ENCODE results near the gene EMILIN1.

Gene EMILIN1

GRCh38 chr2:27053321-27053720 is 25.1 kb upstream of the EMILIN1 start:
- CTCF ChIA-PET, result interaction anchor here (0.6 to 19.5 kb wide), 2 partner anchors 23 to 82 kb away, joined by 3 to 381 read pairs; partner anchors contain the start of genes EMILIN1, KHK and OST4
- peaks cover 1 to 49% (median 40%) of the 10 kb centered on the region in 4 experiments for H3K36me3 ChIP-seq (ENCODE audit: control insufficient read depth in 4 of 4, insufficient read depth in 4 of 4, low read length in 3 of 4)
- H3K9me3 ChIP-seq (ENCODE audit: control extremely low read depth in 1 of 5, control insufficient read depth in 4 of 5, insufficient read depth in 2 of 5, low read depth in 1 of 5, low read length in 4 of 5), result no peaks in the 10 kb centered on the region
- POLR2A ChIA-PET, result interaction anchor here (1.3 kb wide), 1 partner anchor 18 kb away, joined by 5 read pairs; the partner anchor contains the start of gene OST4
- H3K4me3 ChIP-seq (ENCODE audit: control insufficient read depth in 1 of 7, extremely low read depth in 1 of 7, insufficient read depth in 4 of 7, low read depth in 2 of 7, low read length in 6 of 7), result no peak overlapping the region
- DNase-seq, result no peak
- H3K27ac ChIP-seq (ENCODE audit: insufficient read depth in 1 of 2, low read depth in 1 of 2, low read length in 2 of 2, poor library complexity in 1 of 2, severe bottlenecking in 2 of 2), result no peak overlapping the region
- WGBS (ENCODE audit: insufficient coverage), result 93% methylated on average over 11 of the region's 11 CpGs
- peaks cover 2 to 24% (median 21%) of the 10 kb centered on the region in 4 experiments for H3K4me1 ChIP-seq (ENCODE audit: control extremely low read depth in 1 of 4, control insufficient read depth in 4 of 4, insufficient read depth in 4 of 4, low read length in 3 of 4)
- no peaks in the 10 kb centered on the region for H3K27me3 ChIP-seq (replicated peaks in 2 of 5; ENCODE audit: control insufficient read depth in 4 of 5, insufficient read depth in 5 of 5, low read length in 4 of 5)

- Histone ChIP-seq H3K36me3 (ENCODE audit: control insufficient read depth in 4 of 4, insufficient read depth in 4 of 4, low read length in 3 of 4) (peaks cover 2 to 52% (median 43%) of the 10 kb centered on the region in 4 experiments), H3K4me3 (ENCODE audit: control insufficient read depth in 1 of 7, extremely low read depth in 1 of 7, insufficient read depth in 4 of 7, low read depth in 2 of 7, low read length in 6 of 7) (no peak overlapping the region), H3K27me3 (replicated peaks in 2 of 5; ENCODE audit: control insufficient read depth in 4 of 5, insufficient read depth in 5 of 5, low read length in 4 of 5) (no peaks in the 10 kb centered on the region), H3K4me1 (ENCODE audit: control extremely low read depth in 1 of 4, control insufficient read depth in 4 of 4, insufficient read depth in 4 of 4, low read length in 3 of 4) (peaks cover 2 to 24% (median 21%) of the 10 kb centered on the region in 4 experiments), H3K27ac (ENCODE audit: insufficient read depth in 1 of 2, low read depth in 1 of 2, low read length in 2 of 2, poor library complexity in 1 of 2, severe bottlenecking in 2 of 2) (no peak overlapping the region), H3K9me3 (ENCODE audit: control extremely low read depth in 1 of 5, control insufficient read depth in 4 of 5, insufficient read depth in 2 of 5, low read depth in 1 of 5, low read length in 4 of 5) (no peaks in the 10 kb centered on the region)
- DNase-seq, result no peak
- CTCF ChIA-PET, result interaction anchor here (0.6 to 19.5 kb wide), 3 partner anchors 22 to 83 kb away, joined by 3 to 381 read pairs (median 3); partner anchors contain the start of genes EMILIN1, KHK and OST4
- 98% methylated on average over 8 of the region's 8 CpGs for WGBS (ENCODE audit: insufficient coverage)
- POLR2A ChIA-PET, result no interaction called here
These were observed 24.6 kb upstream of the EMILIN1 start for GRCh38 chr2:27053776-27054175.

GRCh38 chr2:27054721-27055120 is 23.7 kb upstream of the EMILIN1 start:
- Histone ChIP-seq H3K4me3 (ENCODE audit: control insufficient read depth in 1 of 7, extremely low read depth in 1 of 7, insufficient read depth in 4 of 7, low read depth in 2 of 7, low read length in 6 of 7) (no peak overlapping the region), H3K4me1 (ENCODE audit: control extremely low read depth in 1 of 4, control insufficient read depth in 4 of 4, insufficient read depth in 4 of 4, low read length in 3 of 4) (peaks cover 2 to 18% (median 14%) of the 10 kb centered on the region in 4 experiments), H3K27ac (ENCODE audit: insufficient read depth in 1 of 2, low read depth in 1 of 2, low read length in 2 of 2, poor library complexity in 1 of 2, severe bottlenecking in 2 of 2) (no peak overlapping the region), H3K27me3 (replicated peaks in 2 of 5; ENCODE audit: control insufficient read depth in 4 of 5, insufficient read depth in 5 of 5, low read length in 4 of 5) (no peaks in the 10 kb centered on the region), H3K9me3 (ENCODE audit: control extremely low read depth in 1 of 5, control insufficient read depth in 4 of 5, insufficient read depth in 2 of 5, low read depth in 1 of 5, low read length in 4 of 5) (no peaks in the 10 kb centered on the region), H3K36me3 (ENCODE audit: control insufficient read depth in 4 of 4, insufficient read depth in 4 of 4, low read length in 3 of 4) (peaks cover 2 to 61% (median 49%) of the 10 kb centered on the region in 4 experiments)
- CTCF ChIA-PET, result interaction anchor here (1.1 to 19.5 kb wide), 3 partner anchors 15 to 78 kb away, joined by 3 to 381 read pairs (median 3); partner anchors contain the start of genes EMILIN1, KHK and OST4
- 98% methylated on average over 8 of the region's 11 CpGs for WGBS (ENCODE audit: insufficient coverage)
- no peak for DNase-seq
- POLR2A ChIA-PET, result no interaction called here

- CTCF ChIA-PET, result interaction anchor here (19.5 kb wide), 1 partner anchor 19 kb away, joined by 381 read pairs; the partner anchor contains the start of genes EMILIN1, KHK and OST4
- Histone ChIP-seq H3K4me1 (ENCODE audit: control extremely low read depth in 1 of 4, control insufficient read depth in 4 of 4, insufficient read depth in 4 of 4, low read length in 3 of 4) (peaks cover 2 to 5% (median 4%) of the 10 kb centered on the region in 4 experiments), H3K4me3 (ENCODE audit: control insufficient read depth in 1 of 7, extremely low read depth in 1 of 7, insufficient read depth in 4 of 7, low read depth in 2 of 7, low read length in 6 of 7) (no peak overlapping the region), H3K9me3 (ENCODE audit: control extremely low read depth in 1 of 5, control insufficient read depth in 4 of 5, insufficient read depth in 2 of 5, low read depth in 1 of 5, low read length in 4 of 5) (no peaks in the 10 kb centered on the region), H3K36me3 (ENCODE audit: control insufficient read depth in 4 of 4, insufficient read depth in 4 of 4, low read length in 3 of 4) (peaks cover 2 to 69% (median 54%) of the 10 kb centered on the region in 4 experiments), H3K27ac (ENCODE audit: insufficient read depth in 1 of 2, low read depth in 1 of 2, low read length in 2 of 2, poor library complexity in 1 of 2, severe bottlenecking in 2 of 2) (no peak overlapping the region), H3K27me3 (replicated peaks in 2 of 5; ENCODE audit: control insufficient read depth in 4 of 5, insufficient read depth in 5 of 5, low read length in 4 of 5) (no peaks in the 10 kb centered on the region)
- DNase-seq, result no peak
- 94% methylated on average over 5 of the region's 6 CpGs for WGBS (ENCODE audit: insufficient coverage)
- POLR2A ChIA-PET, result no interaction called here
These were observed 21.2 kb upstream of the EMILIN1 start for GRCh38 chr2:27057184-27057583.

- H3K4me3 ChIP-seq (ENCODE audit: control insufficient read depth in 1 of 7, extremely low read depth in 1 of 7, insufficient read depth in 4 of 7, low read depth in 2 of 7, low read length in 6 of 7), result no peak overlapping the region
- WGBS (ENCODE audit: insufficient coverage), result 99% methylated on average over 10 of the region's 10 CpGs
- peaks cover 2 to 71% (median 54%) of the 10 kb centered on the region in 4 experiments for H3K36me3 ChIP-seq (ENCODE audit: control insufficient read depth in 4 of 4, insufficient read depth in 4 of 4, low read length in 3 of 4)
- no peaks in the 10 kb centered on the region for H3K4me1 ChIP-seq (ENCODE audit: control extremely low read depth in 1 of 4, control insufficient read depth in 4 of 4, insufficient read depth in 4 of 4, low read length in 3 of 4)
- CTCF ChIA-PET, result interaction anchor here (0.9 to 19.5 kb wide), 2 partner anchors 9 to 18 kb away, joined by 4 to 381 read pairs; partner anchors contain the start of genes EMILIN1, KHK and OST4
- no peaks in the 10 kb centered on the region for H3K27me3 ChIP-seq (replicated peaks in 2 of 5; ENCODE audit: control insufficient read depth in 4 of 5, insufficient read depth in 5 of 5, low read length in 4 of 5)
- no peak overlapping the region for H3K27ac ChIP-seq (ENCODE audit: insufficient read depth in 1 of 2, low read depth in 1 of 2, low read length in 2 of 2, poor library complexity in 1 of 2, severe bottlenecking in 2 of 2)
- no peak for DNase-seq
- H3K9me3 ChIP-seq (ENCODE audit: control extremely low read depth in 1 of 5, control insufficient read depth in 4 of 5, insufficient read depth in 2 of 5, low read depth in 1 of 5, low read length in 4 of 5), result no peaks in the 10 kb centered on the region
- POLR2A ChIA-PET, result interaction anchor here (1.3 kb wide), 1 partner anchor 16 kb away, joined by 4 read pairs; no protein-coding TSS in a partner anchor
These were observed 20.2 kb upstream of the EMILIN1 start for GRCh38 chr2:27058210-27058609.

GRCh38 chr2:27059141-27059820 is 19.1 kb upstream of the EMILIN1 start:
- H3K4me1 ChIP-seq (ENCODE audit: control extremely low read depth in 1 of 4, control insufficient read depth in 4 of 4, insufficient read depth in 4 of 4, low read length in 3 of 4), result no peaks in the 10 kb centered on the region
- ChIA-PET CTCF (interaction anchor here (0.9 to 19.5 kb wide), 4 partner anchors 8 to 26 kb away, joined by 3 to 381 read pairs (median 6); partner anchors contain the start of genes AGBL5, EMILIN1, KHK and OST4), POLR2A (interaction anchor here (1.3 kb wide), 1 partner anchor 15 kb away, joined by 4 read pairs; no protein-coding TSS in a partner anchor)
- 99% methylated on average over 14 of the region's 15 CpGs for WGBS (ENCODE audit: insufficient coverage)
- no peak overlapping the region for H3K27ac ChIP-seq (ENCODE audit: insufficient read depth in 1 of 2, low read depth in 1 of 2, low read length in 2 of 2, poor library complexity in 1 of 2, severe bottlenecking in 2 of 2)
- no peaks in the 10 kb centered on the region for H3K27me3 ChIP-seq (replicated peaks in 2 of 5; ENCODE audit: control insufficient read depth in 4 of 5, insufficient read depth in 5 of 5, low read length in 4 of 5)
- no peak overlapping the region for H3K4me3 ChIP-seq (ENCODE audit: control insufficient read depth in 1 of 7, extremely low read depth in 1 of 7, insufficient read depth in 4 of 7, low read depth in 2 of 7, low read length in 6 of 7)
- no peak for DNase-seq
- H3K36me3 ChIP-seq (ENCODE audit: control insufficient read depth in 4 of 4, insufficient read depth in 4 of 4, low read length in 3 of 4), result peaks cover 4 to 61% (median 45%) of the 10 kb centered on the region in 4 experiments
- H3K9me3 ChIP-seq (ENCODE audit: control extremely low read depth in 1 of 5, control insufficient read depth in 4 of 5, insufficient read depth in 2 of 5, low read depth in 1 of 5, low read length in 4 of 5), result no peaks in the 10 kb centered on the region

- ChIA-PET CTCF (interaction anchor here (1.2 to 19.5 kb wide), 4 partner anchors 9 to 27 kb away, joined by 3 to 381 read pairs (median 6); partner anchors contain the start of genes AGBL5, EMILIN1, KHK and OST4), POLR2A (no interaction called here)
- H3K9me3 ChIP-seq (ENCODE audit: control extremely low read depth in 1 of 5, control insufficient read depth in 4 of 5, insufficient read depth in 2 of 5, low read depth in 1 of 5, low read length in 4 of 5), result no peaks in the 10 kb centered on the region
- H3K36me3 ChIP-seq (ENCODE audit: control insufficient read depth in 4 of 4, insufficient read depth in 4 of 4, low read length in 3 of 4), result peaks cover 6 to 56% (median 38%) of the 10 kb centered on the region in 4 experiments
- no peak for DNase-seq
- no peak overlapping the region for H3K4me3 ChIP-seq (ENCODE audit: control insufficient read depth in 1 of 7, extremely low read depth in 1 of 7, insufficient read depth in 4 of 7, low read depth in 2 of 7, low read length in 6 of 7)
- H3K27ac ChIP-seq (ENCODE audit: insufficient read depth in 1 of 2, low read depth in 1 of 2, low read length in 2 of 2, poor library complexity in 1 of 2, severe bottlenecking in 2 of 2), result no peak overlapping the region
- H3K4me1 ChIP-seq (ENCODE audit: control extremely low read depth in 1 of 4, control insufficient read depth in 4 of 4, insufficient read depth in 4 of 4, low read length in 3 of 4), result no peaks in the 10 kb centered on the region
- no peaks in the 10 kb centered on the region for H3K27me3 ChIP-seq (replicated peaks in 2 of 5; ENCODE audit: control insufficient read depth in 4 of 5, insufficient read depth in 5 of 5, low read length in 4 of 5)
- WGBS (ENCODE audit: insufficient coverage), result 97% methylated on average over 3 of the region's 3 CpGs
These were observed 18.1 kb upstream of the EMILIN1 start for GRCh38 chr2:27060323-27060722.

Data from common myeloid progenitor, CD34-positive (primary cell).